Left lung (tissue), 10 donors: ENCODE data around the gene CDKN2AIPNL. TPM values are rescaled to one million over a fixed set of nuclear protein-coding genes. Genes with fewer than 3 reads are reported as not detected.
A peak's percentile ranks its signal among the peaks of the same experiment; 100 is the strongest.

Experiments used
- ATAC-seq: fragments of 200-7000 bp; cut with Tn5 transposase; one replicate; pipeline ENCODE4 v1.9.1; 2020; ENCODE audit warnings: moderate library complexity
- DNase-seq, 4 donors: peaks; one replicate each; pipeline ENCODE4 v3.0.0-alpha.2; 2013 to 2020
- H3K27ac ChIP-seq, 2 donors: fragments of 200-600 bp; sonication (generic) in 1 of 2; one replicate each; pipeline versions ENCODE4 v1.5.0 to v1.8.0; 2020 to 2021
- H3K27me3 ChIP-seq, 2 donors: fragments of 200-600 bp; sonication (generic) in 1 of 2; one replicate each; pipeline versions ENCODE4 v1.5.0 to v1.8.0; 2020 to 2021
- H3K36me3 ChIP-seq, 2 donors: fragments of 200-600 bp; sonication (generic) in 1 of 2; one replicate each; pipeline versions ENCODE4 v1.5.0 to v1.8.0; 2020 to 2021
- H3K4me1 ChIP-seq, 2 donors: fragments of 200-600 bp; one replicate each; pipeline ENCODE4 v1.8.0; 2021
- H3K4me3 ChIP-seq, 2 donors: fragments of 200-600 bp; sonication (generic) in 1 of 2; one replicate each; pipeline versions ENCODE4 v1.5.0 to v1.8.0; 2020 to 2021; ENCODE audit warnings: mild to moderate bottlenecking in 1 of 2
- H3K9me3 ChIP-seq, 2 donors: fragments of 200-600 bp; sonication (generic) in 1 of 2; one replicate each; pipeline versions ENCODE4 v1.5.0 to v1.8.0; 2020 to 2021
- CTCF ChIP-seq, 2 donors: fragments of 200-600 bp; sonication (generic) in 1 of 2; IDR thresholded peaks; one replicate each; pipeline versions ENCODE4 v1.5.0 to v1.8.0; 2021; ENCODE audit warnings: antibody characterized with exemption in 2 of 2
- intact Hi-C, 2 donors: fragments of 100-400 bp; cut with DNase I; formaldehyde crosslinking; loops; one replicate each; pipeline versions ENCODE4 v1.11.2 to v1.14.2; 2022
- polyA plus RNA-seq, 6 donors: library from polyadenylated mRNA; unstranded; fragments of 120-200 nt; gene quantifications; one replicate each; pipeline ENCODE4 v1.2.1, GENCODE V29; 2013; ENCODE audit not compliant: insufficient read length in 6 of 6
- total RNA-seq, 2 donors: library from RNA; stranded (reverse); fragmentation: NEBNext Ultra II Directional; extraction: Animal tissue kit (Norgen Biotek cat#: 25700); gene quantifications; one replicate each; pipeline ENCODE4 v1.2.1, GENCODE V29; 2021
- donor health status: DM: no; HTN: yes; CAD: no.
- donor health status: DM: no; HTN: no; CAD: no.

The CDKN2AIPNL gene
- total and polyA plus RNA-seq, 8 donors: 15.5 to 30.8 (median 26.6) TPM

GRCh38 chr5:134371834-134372340 is 39.8 kb downstream of the CDKN2AIPNL start:
- TF ChIP-seq CTCF (IDR thresholded peaks at IDR 0.05): no peak
- Histone ChIP-seq H3K4me1 (peaks cover 6 to 45% of the 10 kb centered on the region in 2 donors), H3K36me3 (peaks cover 0 to 19% of the 10 kb centered on the region in 2 donors), H3K9me3 (no peaks in the 10 kb centered on the region), H3K4me3 (peak overlapping the region; percentile 87 to 92), H3K27ac (peak overlapping the region; percentile 98 to 99), H3K27me3 (no peaks in the 10 kb centered on the region)
- intact Hi-C loops: no loop called here
- peak; percentile 59 for ATAC-seq
- DNase-seq: peak; percentile 35 to 86 (median 68)

- ATAC-seq (peak; percentile 92), DNase-seq (peak; percentile 95 to 100 (median 99))
- Histone ChIP-seq H3K4me3 (peak within 1 kb of the TSS; percentile 87 to 92), H3K4me1 (peaks cover 9 to 48% of the 10 kb centered on the region in 2 donors), H3K27ac (peak within 1 kb of the TSS; percentile 98 to 99), H3K36me3 (peaks cover 0 to 13% of the 10 kb centered on the region in 2 donors), H3K27me3 (no peaks in the 10 kb centered on the region), H3K9me3 (no peaks in the 10 kb centered on the region)
- no peak for TF ChIP-seq CTCF (IDR thresholded peaks at IDR 0.05)
- intact Hi-C loops: no loop called here
Measured at GRCh38 chr5:134370871-134371833, 40.5 kb downstream of the CDKN2AIPNL start, which contains the start of gene UBE2B. TSS of gene UBE2B (plus strand) at chr5:134371569. CDS start at chr5:134371596, 27 bp downstream.

- DNase-seq (no peak), ATAC-seq (peak; percentile 0)
- TF ChIP-seq CTCF (IDR thresholded peaks at IDR 0.05): no peak
- Histone ChIP-seq H3K36me3 (peaks cover 0 to 13% of the 10 kb centered on the region in 2 donors), H3K27ac (peak overlapping the region; percentile 98 to 99), H3K9me3 (no peaks in the 10 kb centered on the region), H3K27me3 (no peaks in the 10 kb centered on the region), H3K4me3 (peak overlapping the region; percentile 87 to 92), H3K4me1 (peaks cover 9 to 52% of the 10 kb centered on the region in 2 donors)
- intact Hi-C loops: no loop called here
Measured at GRCh38 chr5:134370311-134370870, 41.3 kb downstream of the CDKN2AIPNL start.

DNA sequence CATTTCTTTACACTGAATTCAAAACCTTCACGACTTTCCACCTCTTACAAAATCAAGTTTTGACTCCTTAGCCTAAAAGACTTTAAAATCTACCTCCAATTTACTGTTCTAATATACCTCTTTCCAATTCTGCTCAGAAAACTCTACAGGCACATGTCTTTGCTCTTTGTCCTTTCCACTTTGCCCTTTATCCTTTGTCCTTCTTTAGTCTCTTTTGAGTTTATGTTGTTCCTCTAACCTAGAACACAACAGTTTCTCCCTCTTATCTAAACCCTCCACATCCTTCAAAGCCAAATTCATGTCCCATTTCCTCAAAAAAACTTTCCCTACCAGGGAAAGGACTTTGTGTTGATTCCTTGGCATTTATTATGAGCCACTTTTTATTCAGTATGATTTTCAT is 46.1 kb downstream of the CDKN2AIPNL start:
- Histone ChIP-seq H3K27ac (no peak overlapping the region), H3K4me1 (peaks cover 9 to 21% of the 10 kb centered on the region in 2 donors), H3K4me3 (no peak overlapping the region), H3K27me3 (no peaks in the 10 kb centered on the region), H3K9me3 (no peaks in the 10 kb centered on the region), H3K36me3 (no peaks in the 10 kb centered on the region)
- ATAC-seq (no peak), DNase-seq (no peak)
- no peak for TF ChIP-seq CTCF (IDR thresholded peaks at IDR 0.05)
- intact Hi-C loops: no loop called here

DNA sequence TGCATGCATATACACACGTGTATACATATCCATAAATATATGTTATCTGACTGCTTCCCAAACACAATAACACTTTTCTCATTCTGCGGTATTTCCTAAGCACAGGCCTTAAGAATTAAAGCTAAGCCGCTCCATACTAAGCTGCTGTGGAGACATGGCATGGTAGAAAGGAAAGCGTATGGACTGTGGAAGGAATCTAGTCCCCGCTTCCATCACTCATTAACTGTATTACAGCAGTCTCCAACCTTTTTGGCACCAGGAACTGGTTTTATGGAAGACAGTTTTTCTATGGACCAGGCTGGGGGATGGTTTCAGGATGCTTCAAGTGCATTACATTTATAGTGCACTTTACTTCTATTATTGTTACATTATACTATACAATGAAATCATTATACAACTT is 56.0 kb downstream of the CDKN2AIPNL start:
- H3K27ac ChIP-seq: no peak overlapping the region
- no peak for TF ChIP-seq CTCF (IDR thresholded peaks at IDR 0.05)
- intact Hi-C loops: no loop called here
- no peaks in the 10 kb centered on the region for H3K9me3 ChIP-seq
- no peaks in the 10 kb centered on the region for H3K4me1 ChIP-seq
- no peak for ATAC-seq
- no peak overlapping the region for H3K4me3 ChIP-seq
- H3K27me3 ChIP-seq: no peaks in the 10 kb centered on the region
- no peak for DNase-seq
- H3K36me3 ChIP-seq: no peaks in the 10 kb centered on the region
